GM12865 (cell line): Measurements from ENCODE around the gene FAM110A.
"Not testable (repeated sequence)": the region's sequence is repeated elsewhere in the genome, so short reads cannot be mapped to it uniquely, and the experiment has no call there.

ENCODE experiments used
- DNase-seq: peaks from one replicate; pipeline ENCODE4 v3.0.0; 2010; ENCODE audit warnings: low read depth
- H3K4me3 ChIP-seq: 2 replicates; pipeline ENCODE4 v1.5.1; 2011; ENCODE audit warnings: mild to moderate bottlenecking, low read depth, low read length, control low read depth
- CTCF ChIP-seq: IDR thresholded peaks from 2 replicates; pipeline ENCODE4 v1.5.1; 2011; ENCODE audit warnings: low read length, control low read depth, low read depth, inconsistent platforms; ENCODE audit not compliant: insufficient read depth; ENCODE audit errors: missing control alignments

FAM110A gene

GRCh38 chr20:844473-845225 is 11.1 kb downstream of the FAM110A start:
- DNase-seq, result peak; percentile 88
- no peak for TF ChIP-seq CTCF

GRCh38 chr20:845226-845868 is 11.8 kb downstream of the FAM110A start:
- DNase-seq, result no peak
- H3K4me3 ChIP-seq, result no peak overlapping the region
- no peak for TF ChIP-seq CTCF

More at GRCh38 chr20:844473-845225, 11.1 kb downstream of the FAM110A start:
- peak overlapping the region; percentile 49 for H3K4me3 ChIP-seq

- DNase-seq, result no peak
- H3K4me3 ChIP-seq, result no peak overlapping the region
- no peak for TF ChIP-seq CTCF
Observed at GRCh38 chr20:845941-846893, 12.7 kb downstream of the FAM110A start.

- peak; percentile 65 for DNase-seq
- TF ChIP-seq CTCF, result no peak
- no peak overlapping the region for H3K4me3 ChIP-seq
Observed at GRCh38 chr20:846894-847278, 13.4 kb downstream of the FAM110A start.

GRCh38 chr20:848193-848592 is 14.7 kb downstream of the FAM110A start:
- no peak for DNase-seq
- TF ChIP-seq CTCF, result no peak
- no peak overlapping the region for H3K4me3 ChIP-seq

GRCh38 chr20:848731-849130 is 15.2 kb downstream of the FAM110A start:
- DNase-seq, H3K4me3 ChIP-seq: not testable (repeated sequence)
